Astrocyte of the spinal cord (primary cell): ENCODE measurements around the gene NDUFAB1.

Experiments
- DNase-seq: peaks from one replicate; pipeline ENCODE4 v3.0.0; 2011; ENCODE audit warnings: low read depth, low spot score
- H3K4me3 ChIP-seq: 2 replicates; pipeline ENCODE4 v1.5.1; 2011; ENCODE audit warnings: low read depth, mild to moderate bottlenecking, low read length, moderate library complexity
- CTCF ChIP-seq: IDR thresholded peaks from 2 replicates; pipeline ENCODE4 v1.5.1; 2012; ENCODE audit warnings: low read depth, mild to moderate bottlenecking, low read length, inconsistent platforms
- in situ Hi-C: cut with HindIII; loops from 2 replicates; pipeline ENCODE4 v1.10.0; 2017; ENCODE audit warnings: low sequenced_read_pairs

The NDUFAB1 gene

GRCh38 chr16:23567602-23568001, 28.5 kb downstream of the NDUFAB1 start:
- in situ Hi-C loops, result no loop called here
- H3K4me3 ChIP-seq, result no peak overlapping the region
- no peak for DNase-seq
- TF ChIP-seq CTCF, result no peak

DNA sequence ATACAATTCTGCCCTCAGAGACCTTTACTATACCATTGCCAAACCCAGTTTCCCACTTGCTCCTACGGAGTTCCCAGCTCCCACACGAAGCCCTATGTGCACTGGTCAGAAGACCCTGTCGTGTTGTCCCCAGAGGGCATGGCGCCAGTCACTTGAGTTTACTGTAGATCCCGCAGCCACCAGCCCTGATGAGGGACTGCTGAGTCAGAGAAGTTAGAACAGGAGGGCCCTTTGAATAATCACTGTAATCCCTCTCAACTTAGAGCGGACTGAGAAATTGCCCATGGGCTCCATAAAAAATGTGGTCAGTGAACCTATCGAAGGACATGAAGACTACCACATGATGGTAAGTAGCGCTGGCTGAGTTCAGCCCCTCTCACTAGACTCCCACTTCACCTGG, 29.4 kb downstream of the NDUFAB1 start:
- no peak for TF ChIP-seq CTCF

DNA sequence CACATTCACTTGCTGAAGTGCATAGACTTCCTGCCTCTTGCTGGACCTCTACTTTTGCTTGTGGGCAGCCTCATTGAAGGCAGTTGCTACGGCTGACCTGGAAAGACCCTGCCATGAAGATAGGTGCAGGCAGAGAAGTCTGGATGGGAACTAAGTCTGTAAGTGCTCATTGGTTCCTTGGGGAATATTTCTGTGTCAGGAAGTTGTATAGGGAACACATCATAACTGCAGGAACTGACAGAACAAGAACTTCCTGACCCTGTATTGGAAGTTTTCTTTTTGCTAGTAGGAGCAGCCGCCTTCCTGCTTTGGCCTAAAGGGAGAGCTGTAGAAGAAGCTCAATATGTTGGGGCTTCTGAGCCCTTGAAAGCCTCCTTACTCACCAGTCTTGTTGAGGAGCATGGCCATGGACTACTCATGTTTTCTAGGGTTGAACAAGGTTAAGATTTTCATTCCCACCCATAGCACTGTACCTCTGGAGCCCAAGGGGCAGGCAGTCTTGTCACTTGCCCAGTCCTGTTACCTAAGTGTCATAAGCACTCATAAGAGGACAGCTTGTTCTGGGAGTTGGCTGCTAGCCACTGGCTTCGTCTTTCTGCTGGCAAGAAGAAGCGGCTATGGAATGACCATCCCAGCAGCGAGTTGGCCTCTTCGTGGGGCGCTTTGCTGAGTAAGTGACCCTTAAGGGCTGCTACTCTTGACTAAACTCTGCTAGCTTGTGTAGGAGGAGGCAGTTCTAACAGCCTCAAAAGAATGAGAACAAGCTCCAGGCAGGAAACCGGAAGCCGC, 31.3 kb downstream of the NDUFAB1 start:
- DNase-seq, result no peak
- TF ChIP-seq CTCF, result no peak
- in situ Hi-C loops, result no loop called here
- no peak overlapping the region for H3K4me3 ChIP-seq

More for the DNA sequence above, 29.4 kb downstream of the NDUFAB1 start:
- no peak overlapping the region for H3K4me3 ChIP-seq
- in situ Hi-C loops, result no loop called here
- DNase-seq, result no peak

DNA sequence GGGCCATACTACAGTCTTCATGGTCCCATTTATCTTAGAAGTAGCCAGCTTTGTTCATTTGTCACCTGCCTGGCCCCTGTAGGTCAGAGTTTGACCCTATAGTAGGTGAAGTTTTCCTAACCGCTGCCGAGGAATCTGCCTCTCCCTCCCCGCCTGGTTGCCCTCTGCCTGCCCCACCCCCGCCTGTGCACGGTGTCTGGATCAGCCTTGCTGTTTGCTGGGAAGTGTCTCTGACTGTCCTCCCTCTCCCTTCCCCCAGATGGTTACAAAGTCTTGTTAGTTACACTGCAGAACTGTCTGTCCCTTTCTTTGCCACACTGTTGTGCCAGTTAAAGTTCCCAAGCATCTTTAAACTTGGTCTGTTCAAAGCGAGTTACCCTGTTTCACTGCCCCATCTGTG, 32.9 kb downstream of the NDUFAB1 start:
- no peak for DNase-seq
- TF ChIP-seq CTCF, result no peak
- no peak overlapping the region for H3K4me3 ChIP-seq
- in situ Hi-C loops, result no loop called here

- in situ Hi-C loops, result no loop called here
- no peak overlapping the region for H3K4me3 ChIP-seq
- no peak for DNase-seq
- TF ChIP-seq CTCF, result no peak
Measured at GRCh38 chr16:23562505-23562904, 33.6 kb downstream of the NDUFAB1 start.

GRCh38 chr16:23561586-23561985, 34.5 kb downstream of the NDUFAB1 start:
- TF ChIP-seq CTCF, result no peak
- in situ Hi-C loops, result no loop called here
- no peak overlapping the region for H3K4me3 ChIP-seq
- no peak for DNase-seq
